Endothelial cell of umbilical vein (primary cell): ENCODE measurements around the gene SYNGR3. TPM values are rescaled to one million over a fixed set of nuclear protein-coding genes. Genes with fewer than 3 reads are reported as not detected.

Experiments
- BruUV-seq: library from RNA; stranded (reverse); fragments of 400-500 nt; replicated peaks from 2 replicates; lab custom pipeline; 2021; lab: Mats Ljungman, UMichigan
- CTCF ChIA-PET: fragments of 300-600, 350-600 bp; sonication (Branson Sonifier 250); formaldehyde crosslinking; loops from one replicate; lab custom pipeline; 2021; ENCODE audit warnings: antibody characterized with exemption, inconsistent platforms; lab: Charles Lee
- POLR2A ChIA-PET: fragments of 300-600, 350-600 bp; sonication (Branson Sonifier 250); formaldehyde crosslinking; loops from one replicate; lab custom pipeline; 2021; ENCODE audit warnings: antibody characterized with exemption, inconsistent platforms; lab: Charles Lee
- DNase-seq: peaks from one replicate; pipeline ENCODE4 v3.0.0-alpha.2; 2011; ENCODE audit warnings: low read depth, low spot score
- FAIRE-seq: peaks from 2 replicates; lab custom pipeline; 2011; peaks lifted over from hg19 to GRCh38; lab: Jason Lieb, UNC
- H2AFZ ChIP-seq: 2 replicates; pipeline ENCODE4 v1.6.0; 2012; ENCODE audit warnings: low read depth, low read length, control low read depth, inconsistent platforms
- H3K27ac ChIP-seq: 2 replicates; pipeline ENCODE4 v1.5.1; 2011; ENCODE audit warnings: low read depth, mild to moderate bottlenecking, control low read depth, low read length, moderate library complexity; ENCODE audit not compliant: insufficient read depth
- H3K27me3 ChIP-seq, 2 experiments: 2 replicates each; pipeline versions ENCODE4 v1.6.0 to v1.6.1; 2011; ENCODE audit warnings: low read length in 2 of 2, mixed read lengths in 1 of 2; ENCODE audit not compliant: control insufficient read depth in 2 of 2, insufficient read depth in 2 of 2
- H3K36me3 ChIP-seq, 2 experiments: 2 replicates in 1 of 2; 3 replicates in 1 of 2; pipeline ENCODE4 v1.5.1; 2011; ENCODE audit warnings: low read length in 2 of 2, mild to moderate bottlenecking in 1 of 2, moderate library complexity in 1 of 2; ENCODE audit not compliant: control insufficient read depth in 2 of 2, insufficient read depth in 2 of 2; ENCODE audit errors: extremely low read depth in 1 of 2
- H3K4me1 ChIP-seq: 3 replicates; pipeline ENCODE4 v1.5.1; 2011; ENCODE audit warnings: mild to moderate bottlenecking, low read length; ENCODE audit not compliant: control insufficient read depth, insufficient read depth; ENCODE audit errors: extremely low read depth
- H3K4me2 ChIP-seq: 2 replicates; pipeline ENCODE4 v1.6.1; 2011; ENCODE audit warnings: low read length, control low read depth, mixed read lengths; ENCODE audit not compliant: insufficient read depth
- H3K4me3 ChIP-seq, 3 experiments: fragments of 200-600 bp in 1 of 3; sonication (generic), shearing (Covaris generic) in 1 of 3; replicated peaks in 1 of 3; 2 replicates each; pipeline ENCODE4 v1.5.1; 2011 to 2016; ENCODE audit warnings: control low read depth in 3 of 3, low read length in 3 of 3, mild to moderate bottlenecking in 2 of 3, inconsistent platforms in 1 of 3, low read depth in 1 of 3, moderate library complexity in 1 of 3; ENCODE audit not compliant: insufficient read depth in 1 of 3
- H3K79me2 ChIP-seq: 2 replicates; pipeline ENCODE4 v1.6.0; 2012; ENCODE audit warnings: low read length, inconsistent platforms; ENCODE audit not compliant: control insufficient read depth, insufficient read depth
- H3K9ac ChIP-seq: replicated peaks from 2 replicates; pipeline ENCODE3; 2011; ENCODE audit warnings: low read length, control low read depth; ENCODE audit not compliant: insufficient read depth; ENCODE audit errors: extremely low read depth
- H3K9me1 ChIP-seq: replicated peaks from 3 replicates; pipeline ENCODE4 v1.6.0; 2011; ENCODE audit warnings: mild to moderate bottlenecking, low read length; ENCODE audit not compliant: control insufficient read depth, insufficient read depth; ENCODE audit errors: extremely low read depth
- H3K9me3 ChIP-seq: replicated peaks from 2 replicates; pipeline ENCODE4 v1.5.1; 2012; ENCODE audit warnings: low read length, inconsistent platforms; ENCODE audit not compliant: control insufficient read depth, insufficient read depth
- H4K20me1 ChIP-seq: replicated peaks from 2 replicates; pipeline ENCODE3; 2011; ENCODE audit warnings: mild to moderate bottlenecking, low read length; ENCODE audit not compliant: control insufficient read depth, insufficient read depth; ENCODE audit errors: extremely low read depth
- EZH2 ChIP-seq: IDR thresholded peaks from 2 replicates; pipeline ENCODE4 v1.6.1; 2012; ENCODE audit warnings: borderline replicate concordance, low read depth, mild to moderate bottlenecking, moderate library complexity, low read length, inconsistent platforms; ENCODE audit not compliant: severe bottlenecking
- FOS ChIP-seq: IDR thresholded peaks from 2 replicates; pipeline ENCODE4 v1.6.1; 2011; ENCODE audit warnings: mild to moderate bottlenecking, low read length, moderate library complexity, borderline replicate concordance; ENCODE audit not compliant: insufficient read depth
- GATA2 ChIP-seq: IDR thresholded peaks from 2 replicates; pipeline ENCODE4 v1.7.0; 2011; ENCODE audit warnings: low read depth, mild to moderate bottlenecking, moderate library complexity, mixed read lengths, low read length; ENCODE audit not compliant: insufficient read length, insufficient read depth
- JUN ChIP-seq: IDR thresholded peaks from 2 replicates; pipeline ENCODE4 v1.6.1; 2011; ENCODE audit warnings: borderline replicate concordance, low read depth; ENCODE audit not compliant: insufficient read length, insufficient read depth
- MYC ChIP-seq: IDR thresholded peaks from one replicate; pipeline ENCODE4 v1.6.1; 2011; ENCODE audit warnings: mild to moderate bottlenecking, low read depth, low read length
- POLR2A ChIP-seq: IDR thresholded peaks from 2 replicates; pipeline ENCODE4 v1.6.1; 2012; ENCODE audit warnings: low read depth, mild to moderate bottlenecking, control low read depth, low read length
- POLR2AphosphoS5 ChIP-seq: IDR thresholded peaks from 2 replicates; pipeline ENCODE4 v1.6.1; 2012; ENCODE audit warnings: low read depth, mild to moderate bottlenecking, control low read depth, low read length, moderate library complexity; ENCODE audit not compliant: insufficient read depth
- dilution Hi-C: fragments of 300-500 bp; cut with MboI; formaldehyde crosslinking; loops from one replicate; pipeline ENCODE4 v1.15.0; 2019; ENCODE audit warnings: low sequenced_read_pairs; ENCODE audit not compliant: extremely low pct_ligation_motif_present
- intact Hi-C: fragments of 100-400 bp; cut with micrococcal nuclease; formaldehyde crosslinking; loops from one replicate; pipeline ENCODE4 v1.10.0; 2022
- polyA plus RNA-seq, 4 experiments: library from polyadenylated mRNA; depleted of rRNA in 3 of 4; stranded (reverse) in 3 of 4; unstranded in 1 of 4; fragments of >200 nt; gene quantifications; 2 replicates each; pipeline versions ENCODE4 v1.2.1 to v1.2.3, GENCODE V29; 2011 to 2012; ENCODE audit warnings: missing spikeins in 1 of 4
- total RNA-seq: library from RNA; stranded (reverse); gene quantifications from 2 replicates; pipeline ENCODE4 v1.2.3, GENCODE V29; 2021
- TF ChIP-seq, protein P1 (sequence below): IDR thresholded peaks from 2 replicates; pipeline ENCODE4 v1.6.1; 2011; ENCODE audit not compliant: insufficient read depth, insufficient read length
- TF ChIP-seq, protein P2 (sequence below), 2 donors: IDR thresholded peaks; 1 replicate in 1 of 2; 2 replicates in 1 of 2; pipeline ENCODE4 v1.5.1; 2011; ENCODE audit warnings: low read length in 2 of 2, mild to moderate bottlenecking in 2 of 2, moderate library complexity in 2 of 2, control low read depth in 1 of 2, inconsistent platforms in 1 of 2, low read depth in 1 of 2; ENCODE audit not compliant: insufficient read depth in 1 of 2; ENCODE audit errors: extremely low read depth in 1 of 2

The SYNGR3 gene
- total and polyA plus RNA-seq, 2 donors (not counting 3 experiments of a cell fraction or from before 2014, with no cell fraction given) = 0.95 to 1.4 TPM

DNA sequence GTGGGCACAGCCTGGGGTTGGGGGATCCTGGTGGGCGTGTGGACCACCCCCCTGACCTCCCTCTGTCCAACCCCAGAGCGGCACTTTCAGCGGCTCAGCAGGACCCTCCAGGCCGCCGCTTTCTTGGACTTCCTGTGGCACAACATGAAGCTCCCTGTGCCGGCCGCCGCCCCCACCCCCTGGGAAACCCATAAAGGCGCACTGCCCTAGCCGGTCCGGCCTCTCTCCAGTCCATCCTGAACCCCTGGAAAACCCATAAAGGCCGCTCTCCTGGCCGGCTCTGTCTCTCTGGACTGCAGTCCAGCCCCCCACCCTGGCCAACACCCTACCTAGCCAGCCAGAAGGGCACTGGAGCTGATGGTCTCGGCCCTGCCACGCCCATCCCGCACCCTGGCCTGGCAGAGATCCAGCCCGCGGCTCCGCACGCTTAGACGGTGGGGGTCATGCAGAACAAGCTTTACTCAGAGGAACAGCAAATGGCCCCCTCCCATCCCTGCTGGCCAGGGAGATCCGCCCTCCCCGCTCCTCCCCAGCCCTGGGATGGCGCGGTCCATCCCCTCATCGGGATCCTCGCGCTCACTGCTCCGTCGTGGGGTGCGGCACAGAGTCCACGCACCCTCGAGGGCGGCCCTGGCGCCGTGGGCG is 11.2 kb upstream of the SYNGR3 start:
- no peak for FAIRE-seq
- no peaks in the 10 kb centered on the region for H4K20me1 ChIP-seq
- intact Hi-C loops (no loop called here), dilution Hi-C loops (no loop called here)
- H3K27ac ChIP-seq = no peak overlapping the region
- H2AFZ ChIP-seq = no peak overlapping the region
- TF ChIP-seq MYC = no peak
- TF ChIP-seq JUN = no peak
- TF ChIP-seq POLR2AphosphoS5 = no peak
- TF ChIP-seq, protein P1, sequence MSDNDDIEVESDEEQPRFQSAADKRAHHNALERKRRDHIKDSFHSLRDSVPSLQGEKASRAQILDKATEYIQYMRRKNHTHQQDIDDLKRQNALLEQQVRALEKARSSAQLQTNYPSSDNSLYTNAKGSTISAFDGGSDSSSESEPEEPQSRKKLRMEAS = no peak
- TF ChIP-seq FOS = no peak
- TF ChIP-seq, protein P2, sequence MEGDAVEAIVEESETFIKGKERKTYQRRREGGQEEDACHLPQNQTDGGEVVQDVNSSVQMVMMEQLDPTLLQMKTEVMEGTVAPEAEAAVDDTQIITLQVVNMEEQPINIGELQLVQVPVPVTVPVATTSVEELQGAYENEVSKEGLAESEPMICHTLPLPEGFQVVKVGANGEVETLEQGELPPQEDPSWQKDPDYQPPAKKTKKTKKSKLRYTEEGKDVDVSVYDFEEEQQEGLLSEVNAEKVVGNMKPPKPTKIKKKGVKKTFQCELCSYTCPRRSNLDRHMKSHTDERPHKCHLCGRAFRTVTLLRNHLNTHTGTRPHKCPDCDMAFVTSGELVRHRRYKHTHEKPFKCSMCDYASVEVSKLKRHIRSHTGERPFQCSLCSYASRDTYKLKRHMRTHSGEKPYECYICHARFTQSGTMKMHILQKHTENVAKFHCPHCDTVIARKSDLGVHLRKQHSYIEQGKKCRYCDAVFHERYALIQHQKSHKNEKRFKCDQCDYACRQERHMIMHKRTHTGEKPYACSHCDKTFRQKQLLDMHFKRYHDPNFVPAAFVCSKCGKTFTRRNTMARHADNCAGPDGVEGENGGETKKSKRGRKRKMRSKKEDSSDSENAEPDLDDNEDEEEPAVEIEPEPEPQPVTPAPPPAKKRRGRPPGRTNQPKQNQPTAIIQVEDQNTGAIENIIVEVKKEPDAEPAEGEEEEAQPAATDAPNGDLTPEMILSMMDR (IDR thresholded peaks at IDR 0.05; ENCODE audit: extremely low read depth in 1 of 2, insufficient read depth in 1 of 2, low read depth in 1 of 2, low read length in 2 of 2) = no peak
- TF ChIP-seq EZH2 = no peak
- no peak for TF ChIP-seq POLR2A
- no peak for TF ChIP-seq GATA2
- H3K27me3 ChIP-seq = peaks cover 35 to 41% of the 10 kb centered on the region in 2 experiments
- ChIA-PET POLR2A (no interaction called here), CTCF (interaction anchor here (0.9 kb wide), 1 partner anchor 25 kb away, joined by 3 read pairs; no protein-coding TSS in a partner anchor)
- H3K36me3 ChIP-seq = peaks cover 9 to 37% of the 10 kb centered on the region in 2 experiments
- H3K79me2 ChIP-seq = peaks cover under 1% of the 10 kb centered on the region
- no TSS peak for BruUV-seq
- H3K4me3 ChIP-seq = no peak overlapping the region
- H3K9me3 ChIP-seq = no peaks in the 10 kb centered on the region
- no peak overlapping the region for H3K9ac ChIP-seq
- no peak overlapping the region for H3K4me2 ChIP-seq
- H3K4me1 ChIP-seq = peaks cover 6% of the 10 kb centered on the region
- no peak for DNase-seq
- H3K9me1 ChIP-seq = no peaks in the 10 kb centered on the region
